GM19043 (cell line): ENCODE data around the gene MEI1.
A peak's percentile ranks its signal among the peaks of the same experiment; 100 is the strongest.
"Not testable (repeated sequence)": the region's sequence is repeated elsewhere in the genome, so short reads cannot be mapped to it uniquely, and the experiment has no call there.

ENCODE experiments used
- ATAC-seq: cut with Tn5 transposase; IDR thresholded peaks from one replicate; pipeline ENCODE4 v1.9.1; 2021; ENCODE audit warnings: low read depth; ENCODE audit not compliant: unreplicated experiment

Gene MEI1

DNA sequence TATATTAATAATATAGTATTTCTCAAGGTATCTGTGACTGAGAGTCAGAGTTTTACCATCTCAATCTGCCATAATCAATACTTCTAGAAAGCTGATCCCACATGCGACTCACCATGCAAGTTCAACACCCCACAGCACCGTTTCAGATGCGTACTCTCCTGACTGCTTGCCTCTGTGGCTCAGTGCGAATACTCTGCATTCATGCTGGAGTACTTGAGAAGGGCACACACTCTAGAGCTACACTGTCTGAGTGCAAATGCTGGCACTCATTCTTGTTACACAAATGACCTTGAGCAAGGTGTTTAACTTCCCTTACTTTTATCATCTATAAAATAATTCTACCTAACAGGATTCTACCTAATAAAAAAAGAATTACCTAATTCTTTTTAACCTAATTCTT lies 23.2 kb upstream of the MEI1 start:
- ATAC-seq = no peak

- ATAC-seq = no peak
Measured at GRCh38 chr22:41681616-41682015, 17.7 kb upstream of the MEI1 start.

- ATAC-seq = no peak
Measured at GRCh38 chr22:41682033-41682807, 17.1 kb upstream of the MEI1 start.

GRCh38 chr22:41683052-41683451 lies 16.3 kb upstream of the MEI1 start:
- ATAC-seq = no peak

DNA sequence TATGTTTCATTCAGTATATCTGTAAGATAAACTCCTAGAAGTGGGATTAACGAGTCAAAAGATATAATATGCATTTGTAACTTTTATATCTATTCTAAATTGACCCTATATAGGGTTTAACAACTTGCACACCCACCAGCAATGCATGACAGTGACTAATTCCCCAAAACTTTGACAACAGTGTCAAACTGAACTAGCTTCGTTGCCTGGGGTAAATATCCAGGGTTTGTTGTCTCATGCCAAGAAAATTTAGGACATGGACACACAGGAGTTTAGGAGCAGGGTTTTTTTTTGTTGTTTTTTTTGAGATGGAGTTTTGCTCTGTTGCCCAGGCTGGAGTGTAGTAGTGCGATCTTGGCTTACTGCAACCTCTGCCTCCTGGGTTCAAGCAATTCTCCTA lies 15.7 kb upstream of the MEI1 start:
- ATAC-seq = no peak

DNA sequence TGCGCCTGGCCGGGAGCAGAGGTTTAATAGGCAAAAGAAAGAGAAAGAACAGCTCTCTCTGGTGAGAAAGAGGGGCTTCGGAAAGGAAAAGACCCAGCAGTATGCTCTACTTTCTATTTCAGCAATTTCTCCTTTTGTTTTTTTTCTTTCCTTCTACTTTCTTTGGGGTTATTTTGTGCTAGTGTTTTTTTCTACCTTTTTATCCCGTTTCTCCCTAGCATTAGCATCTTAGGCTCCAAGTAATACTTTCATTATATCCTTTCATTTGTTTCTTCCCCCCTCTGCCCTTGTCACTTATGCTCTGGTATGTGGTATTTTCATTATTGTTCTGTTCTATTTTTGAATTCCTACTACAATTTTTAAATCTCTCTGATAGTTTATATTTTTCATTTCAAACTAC lies 15.1 kb upstream of the MEI1 start:
- ATAC-seq = no peak

DNA sequence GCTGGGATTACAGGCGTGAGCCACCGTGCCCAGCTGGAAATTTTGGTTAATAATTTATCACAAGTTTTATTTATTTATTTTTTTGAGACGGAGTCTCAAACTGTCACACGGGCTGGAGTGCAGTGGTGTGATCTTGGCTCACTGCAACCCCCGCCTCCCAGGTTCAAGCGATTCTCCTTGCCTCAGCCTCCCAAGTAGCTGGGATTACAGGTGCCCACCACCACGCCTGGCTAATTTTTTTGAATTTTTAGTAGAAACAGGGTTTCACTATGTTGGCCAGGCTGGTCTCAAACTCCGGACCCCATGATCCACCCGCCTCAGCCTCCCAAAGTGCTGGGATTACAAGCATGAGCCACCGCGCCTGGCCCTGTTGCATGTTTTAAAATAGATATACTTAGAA lies 12.4 kb upstream of the MEI1 start:
- ATAC-seq = not testable (repeated sequence)

DNA sequence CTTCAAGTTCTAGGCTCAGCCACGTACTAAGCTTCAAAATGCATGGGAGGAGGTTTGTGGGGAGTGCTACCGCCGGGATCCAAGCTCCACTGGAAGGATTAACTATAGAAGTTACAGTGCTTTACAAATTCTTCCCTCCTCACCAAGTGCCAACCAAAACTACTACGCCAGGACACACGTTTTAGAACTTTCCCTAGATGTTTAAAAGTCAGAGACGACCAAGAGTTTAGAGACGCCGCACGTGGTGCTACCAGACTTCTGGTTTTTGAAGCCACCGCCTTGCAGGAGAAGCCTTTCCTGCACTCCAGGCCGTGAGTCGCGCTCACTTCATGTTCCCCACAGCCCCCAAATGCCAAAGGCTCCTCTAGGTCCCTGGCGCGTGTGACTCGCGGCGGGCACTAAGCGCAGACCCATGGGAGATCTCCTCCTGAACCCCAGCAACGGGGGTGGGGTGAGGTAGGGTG lies 11.4 kb upstream of the MEI1 start:
- ATAC-seq = no peak

GRCh38 chr22:41688365-41689211 lies 10.7 kb upstream of the MEI1 start, which contains the start of gene SNU13:
TSS of gene SNU13 (minus strand) at chr22:41688867. CDS start at chr22:41688796, 71 bp downstream.
- ATAC-seq = peak; percentile 74

GRCh38 chr22:41690476-41690875 lies 8.8 kb upstream of the MEI1 start:
- ATAC-seq = no peak

GRCh38 chr22:41695211-41695610 lies 4.1 kb upstream of the MEI1 start:
- no peak for ATAC-seq

GRCh38 chr22:41696703-41697102 lies 2.6 kb upstream of the MEI1 start:
- ATAC-seq = no peak

DNA sequence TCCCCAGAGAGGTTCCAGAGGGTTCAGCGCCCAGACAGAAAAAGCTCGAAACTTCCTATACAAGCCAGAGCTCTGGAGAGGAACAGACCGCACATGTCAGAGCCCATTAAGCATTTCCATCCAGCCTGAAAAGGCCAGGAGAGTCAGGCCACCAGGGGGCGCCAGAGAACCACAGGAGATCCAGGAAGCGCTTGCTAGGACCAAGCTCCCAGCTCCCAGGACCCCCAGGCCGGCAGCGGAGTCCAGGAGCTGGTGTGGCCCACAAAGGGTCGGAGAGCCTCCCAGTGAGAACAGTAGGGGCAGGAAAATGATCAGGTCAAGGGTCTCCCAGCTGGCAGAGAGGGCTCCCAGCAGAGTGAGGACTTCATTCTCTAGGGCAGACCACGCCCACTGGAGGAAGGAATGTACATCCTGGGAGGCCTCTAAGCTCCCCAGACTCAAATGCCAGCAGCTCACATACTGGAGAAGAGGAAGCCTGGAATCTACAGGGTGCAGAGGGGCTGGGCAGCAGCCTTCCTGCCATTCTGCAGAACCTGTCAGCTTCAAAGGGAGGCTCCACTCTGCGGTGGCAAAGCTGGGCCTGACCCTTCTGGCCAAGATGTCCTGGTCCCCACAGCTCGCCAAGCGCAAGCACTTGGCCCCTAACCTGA lies 2.1 kb upstream of the MEI1 start:
- no peak for ATAC-seq

GRCh38 chr22:41700108-41700364 lies 733 bp downstream of the MEI1 start:
- ATAC-seq = no peak

GRCh38 chr22:41702763-41703162 lies 3.5 kb downstream of the MEI1 start:
- ATAC-seq = no peak

GRCh38 chr22:41709341-41709740 lies 10.0 kb downstream of the MEI1 start:
- no peak for ATAC-seq

- no peak for ATAC-seq
Measured at GRCh38 chr22:41713004-41713403, 13.7 kb downstream of the MEI1 start.

DNA sequence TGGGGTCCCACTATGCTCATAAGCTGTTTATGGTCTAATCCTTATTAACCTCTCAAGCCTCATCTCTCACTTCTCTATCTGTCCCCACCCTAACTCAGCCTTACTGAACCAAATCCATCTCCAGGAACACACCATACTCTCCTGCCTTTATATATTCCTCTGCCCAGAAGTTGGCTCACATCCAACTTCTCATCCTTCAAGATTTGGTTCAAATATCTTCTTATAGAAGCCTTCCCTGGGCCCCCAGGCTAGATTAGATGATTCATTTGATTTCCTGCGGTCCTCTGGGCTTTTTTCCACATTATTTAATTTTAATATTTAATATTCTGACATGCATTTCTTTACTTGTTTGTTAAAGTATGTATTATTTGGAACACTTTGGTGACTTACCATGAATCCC lies 23.2 kb downstream of the MEI1 start:
- ATAC-seq = no peak

- no peak for ATAC-seq
Measured at GRCh38 chr22:41725510-41726110, 26.3 kb downstream of the MEI1 start.

- no peak for ATAC-seq
Measured at GRCh38 chr22:41731609-41732008, 32.3 kb downstream of the MEI1 start.
